H9 (cell line): ENCODE data around the gene TGFA. TPM values are rescaled to one million over a fixed set of nuclear protein-coding genes. Genes with fewer than 3 reads are reported as not detected.

Experiments used
- DNase-seq: peaks from one replicate; pipeline ENCODE4 v3.0.0-alpha.2; 2017
- H2AFZ ChIP-seq: one replicate; pipeline ENCODE4 v1.6.1; 2013; ENCODE audit warnings: mild to moderate bottlenecking, low read length, control low read depth, moderate library complexity
- H2AK5ac ChIP-seq: 2 replicates; pipeline ENCODE4 v1.6.1; 2013; ENCODE audit warnings: low read length, control low read depth, mixed read lengths; ENCODE audit not compliant: insufficient read length
- H2BK120ac ChIP-seq: one replicate; pipeline ENCODE4 v1.6.1; 2013; ENCODE audit warnings: low read depth, mild to moderate bottlenecking, low read length, control low read depth, inconsistent platforms; ENCODE audit not compliant: poor library complexity, severe bottlenecking
- H2BK12ac ChIP-seq: 2 replicates; pipeline ENCODE4 v1.6.1; 2013; ENCODE audit warnings: low read length, control low read depth, mixed read lengths, low read depth; ENCODE audit not compliant: insufficient read length
- H2BK15ac ChIP-seq: 2 replicates; pipeline ENCODE4 v1.6.1; 2013; ENCODE audit warnings: low read depth, low read length, control low read depth
- H2BK20ac ChIP-seq: one replicate; pipeline ENCODE4 v1.6.1; 2013; ENCODE audit warnings: low read depth, mild to moderate bottlenecking, low read length, control low read depth, inconsistent platforms; ENCODE audit not compliant: poor library complexity, severe bottlenecking
- H2BK5ac ChIP-seq: 2 replicates; pipeline ENCODE4 v1.6.1; 2013; ENCODE audit warnings: low read length, control low read depth, mixed read lengths; ENCODE audit not compliant: insufficient read length
- H3K14ac ChIP-seq: 2 replicates; pipeline ENCODE4 v1.6.1; 2013; ENCODE audit warnings: low read length, control low read depth; ENCODE audit not compliant: insufficient read depth
- H3K18ac ChIP-seq: 2 replicates; pipeline ENCODE4 v1.6.1; 2013; ENCODE audit warnings: low read depth, mild to moderate bottlenecking, mixed read lengths, low read length, control low read depth; ENCODE audit not compliant: insufficient read length
- H3K23ac ChIP-seq: 2 replicates; pipeline ENCODE4 v1.6.1; 2013; ENCODE audit warnings: low read length, control low read depth, mixed read lengths, low read depth; ENCODE audit not compliant: insufficient read length
- H3K23me2 ChIP-seq: 2 replicates; pipeline ENCODE4 v1.6.1; 2013; ENCODE audit warnings: low read depth, mild to moderate bottlenecking, mixed read lengths, low read length, control low read depth; ENCODE audit not compliant: insufficient read length, poor library complexity, severe bottlenecking
- H3K27ac ChIP-seq: 2 replicates; pipeline ENCODE4 v1.5.1; 2013; ENCODE audit warnings: low read length, control low read depth, mixed read lengths, low read depth; ENCODE audit not compliant: insufficient read length
- H3K27me3 ChIP-seq: 2 replicates; pipeline ENCODE4 v1.6.1; 2013; ENCODE audit warnings: low read length, control low read depth, inconsistent platforms; ENCODE audit not compliant: insufficient read depth
- H3K4ac ChIP-seq: 2 replicates; pipeline ENCODE4 v1.6.1; 2013; ENCODE audit warnings: low read depth, mild to moderate bottlenecking, control low read depth, inconsistent platforms, low read length, moderate library complexity
- H3K4me1 ChIP-seq: 2 replicates; pipeline ENCODE4 v1.6.1; 2013; ENCODE audit warnings: low read length, control low read depth, inconsistent platforms; ENCODE audit not compliant: insufficient read depth
- H3K4me2 ChIP-seq: 2 replicates; pipeline ENCODE4 v1.6.1; 2013; ENCODE audit warnings: low read length, control low read depth, mixed read lengths; ENCODE audit not compliant: insufficient read length, insufficient read depth
- H3K56ac ChIP-seq: 2 replicates; pipeline ENCODE4 v1.6.1; 2013; ENCODE audit warnings: low read depth, mild to moderate bottlenecking, mixed read lengths, low read length, control low read depth; ENCODE audit not compliant: insufficient read length
- H3K79me1 ChIP-seq: 2 replicates; pipeline ENCODE4 v1.6.1; 2013; ENCODE audit warnings: low read depth, mild to moderate bottlenecking, moderate library complexity, low read length, control low read depth, inconsistent platforms; ENCODE audit not compliant: insufficient read depth, poor library complexity, severe bottlenecking
- H3K79me2 ChIP-seq: 2 replicates; pipeline ENCODE4 v1.6.1; 2013; ENCODE audit warnings: low read length, control low read depth, inconsistent platforms; ENCODE audit not compliant: insufficient read depth
- H3K9ac ChIP-seq: 2 replicates; pipeline ENCODE4 v1.6.1; 2013; ENCODE audit warnings: low read length, control low read depth, mixed read lengths; ENCODE audit not compliant: insufficient read length; ENCODE audit errors: extremely low read depth
- H3K9me3 ChIP-seq: one replicate; pipeline ENCODE4 v1.6.1; 2013; ENCODE audit warnings: low read depth, low read length, inconsistent platforms; ENCODE audit not compliant: control insufficient read depth
- H3T11ph ChIP-seq: one replicate; pipeline ENCODE4 v1.6.1; 2013; ENCODE audit warnings: mild to moderate bottlenecking, low read length, control low read depth, inconsistent platforms
- H4K20me1 ChIP-seq: one replicate; pipeline ENCODE4 v1.6.1; 2013; ENCODE audit not compliant: control insufficient read depth, insufficient read length, insufficient read depth
- H4K5ac ChIP-seq: 2 replicates; pipeline ENCODE4 v1.6.1; 2013; ENCODE audit warnings: low read depth, mild to moderate bottlenecking, mixed read lengths, low read length, control low read depth; ENCODE audit not compliant: insufficient read length
- H4K8ac ChIP-seq: replicated peaks from 2 replicates; pipeline ENCODE4 v1.6.1; 2013; ENCODE audit warnings: low read length, control low read depth, mixed read lengths, low read depth; ENCODE audit not compliant: insufficient read length
- H4K91ac ChIP-seq: 2 replicates; pipeline ENCODE4 v1.6.1; 2013; ENCODE audit warnings: low read depth, mild to moderate bottlenecking, moderate library complexity, mixed read lengths, low read length, control low read depth; ENCODE audit not compliant: insufficient read length
- H3K27ac Mint-ChIP-seq, 3 experiments: 2 replicates in 2 of 3; 3 replicates in 1 of 3; pipeline ENCODE4 v1.8.0; 2020 to 2021; ENCODE audit warnings: mixed read lengths in 3 of 3, mild to moderate bottlenecking in 1 of 3, moderate library complexity in 1 of 3
- H3K27me3 Mint-ChIP-seq: 2 replicates; pipeline ENCODE4 v1.8.0; 2021; ENCODE audit warnings: low read depth, mild to moderate bottlenecking, moderate library complexity, mixed read lengths
- H3K36me3 Mint-ChIP-seq, 3 experiments: 2 replicates in 2 of 3; 3 replicates in 1 of 3; pipeline ENCODE4 v1.8.0; 2020 to 2021; ENCODE audit warnings: low read depth in 3 of 3, mixed read lengths in 3 of 3; ENCODE audit not compliant: insufficient read depth in 1 of 3
- H3K4me1 Mint-ChIP-seq, 2 experiments: 2 replicates each; pipeline ENCODE4 v1.8.0; 2020; ENCODE audit warnings: mixed read lengths in 2 of 2
- H3K4me3 Mint-ChIP-seq, 2 experiments: 2 replicates in 1 of 2; 3 replicates in 1 of 2; pipeline ENCODE4 v1.8.0; 2020 to 2021; ENCODE audit warnings: mild to moderate bottlenecking in 2 of 2, mixed read lengths in 2 of 2, moderate library complexity in 1 of 2
- H3K9me3 Mint-ChIP-seq, 2 experiments: 2 replicates in 1 of 2; 3 replicates in 1 of 2; pipeline ENCODE4 v1.8.0; 2020; ENCODE audit warnings: mild to moderate bottlenecking in 2 of 2, mixed read lengths in 2 of 2, moderate library complexity in 1 of 2
- CTCF ChIP-seq: fragments of 200-600 bp; sonication (generic); conservative IDR thresholded peaks from 3 replicates; pipeline ENCODE4 v1.8.0; 2021; ENCODE audit warnings: antibody characterized with exemption, mild to moderate bottlenecking
- WGBS: extraction: QIAGEN DNeasy Blood & Tissue Kit; methylation state at CpG from one replicate; pipeline ENCODE4 v1.1.7; 2013; ENCODE audit warnings: missing lambda C conversion rate, low lambda C conversion rate, mixed read lengths; ENCODE audit not compliant: insufficient read length; ENCODE audit errors: extremely low coverage; 5-methylcytosine and 5-hydroxymethylcytosine counted together
- total RNA-seq: library from RNA; stranded (reverse); gene quantifications from 2 replicates; pipeline ENCODE4 v1.2.1, GENCODE V29; 2021

Gene TGFA
- total RNA-seq, 1 experiment from 2014 or later: 3.3 TPM

GRCh38 chr2:70411483-70412125 lies 142.0 kb downstream of the TGFA start:
- no peak overlapping the region for H3K9ac ChIP-seq
- no peak overlapping the region for H2BK5ac ChIP-seq
- no peak overlapping the region for H2AK5ac ChIP-seq
- Mint-ChIP-seq H3K4me1 (peaks cover 0 to 2% of the 10 kb centered on the region in 2 experiments; a peak in 1 of 4 replicates), H3K36me3 (no peaks in the 10 kb centered on the region), H3K27me3 (peaks cover 15% of the 10 kb centered on the region), H3K4me3 (no peak overlapping the region), H3K9me3 (peaks cover 0 to 2% of the 10 kb centered on the region in 2 experiments; a peak in 1 of 5 replicates), H3K27ac (no peak overlapping the region)
- H2AFZ ChIP-seq: no peak overlapping the region
- no peaks in the 10 kb centered on the region for H4K20me1 ChIP-seq
- no peak overlapping the region for H3T11ph ChIP-seq
- H4K8ac ChIP-seq: no peak overlapping the region
- no peak overlapping the region for H2BK15ac ChIP-seq
- WGBS: no CpG with 5 or more reads among the region's 6 CpGs
- no peak overlapping the region for H3K27ac ChIP-seq
- no peak overlapping the region for H3K14ac ChIP-seq
- H2BK12ac ChIP-seq: no peak overlapping the region
- H3K4ac ChIP-seq: no peak overlapping the region
- DNase-seq: no peak
- no peaks in the 10 kb centered on the region for H3K79me2 ChIP-seq
- H4K5ac ChIP-seq: no peak overlapping the region
- no peak overlapping the region for H3K56ac ChIP-seq
- H4K91ac ChIP-seq: no peak overlapping the region
- H3K23ac ChIP-seq: no peak overlapping the region
- H2BK20ac ChIP-seq: no peak overlapping the region
- H3K4me2 ChIP-seq: no peak overlapping the region
- H3K9me3 ChIP-seq: no peaks in the 10 kb centered on the region
- no peak overlapping the region for H2BK120ac ChIP-seq
- H3K27me3 ChIP-seq: no peaks in the 10 kb centered on the region
- TF ChIP-seq CTCF: no peak
- no peak overlapping the region for H3K18ac ChIP-seq
- no peaks in the 10 kb centered on the region for H3K79me1 ChIP-seq
- no peaks in the 10 kb centered on the region for H3K4me1 ChIP-seq
- no peaks in the 10 kb centered on the region for H3K23me2 ChIP-seq
